IMR-90 (cell line): ENCODE data around the gene OR51B4. TPM values are rescaled to one million over a fixed set of nuclear protein-coding genes. Genes with fewer than 3 reads are reported as not detected.

ENCODE experiments used
- ATAC-seq: fragments of 200-7000 bp; cut with Tn5 transposase; 2 replicates; pipeline ENCODE4 v1.9.1; 2020; ENCODE audit warnings: low read depth, mild to moderate bottlenecking, moderate library complexity
- BruUV-seq: library from RNA; stranded (reverse); fragments of 400-500 nt; replicated peaks from 2 replicates; lab custom pipeline; 2021; lab: Mats Ljungman, UMichigan
- CTCF ChIA-PET: fragments of 300-600 bp; formaldehyde crosslinking; extraction: SDS; loops from one replicate; lab custom pipeline; 2021; ENCODE audit warnings: antibody characterized with exemption; lab: Yijun Ruan, JAX
- POLR2A ChIA-PET: fragments of 300-600 bp; sonication (Branson Sonifier 250); formaldehyde crosslinking; loops from one replicate; lab custom pipeline; 2022; ENCODE audit warnings: antibody characterized with exemption; ENCODE audit not compliant: unreplicated experiment; lab: Charles Lee
- DNase-seq: peaks from one replicate; pipeline ENCODE4 v3.0.0; 2013
- H2AFZ ChIP-seq: replicated peaks from 2 replicates; pipeline ENCODE3; 2013; ENCODE audit warnings: low read length, mild to moderate bottlenecking; ENCODE audit not compliant: poor library complexity
- H2AK5ac ChIP-seq: 2 replicates; pipeline ENCODE4 v1.6.1; 2013; ENCODE audit warnings: low read depth, low read length, inconsistent platforms
- H2AK9ac ChIP-seq: replicated peaks from 2 replicates; pipeline ENCODE3; 2013; ENCODE audit warnings: mild to moderate bottlenecking, low read depth, low read length, moderate library complexity; ENCODE audit not compliant: poor library complexity
- H2BK120ac ChIP-seq: 2 replicates; pipeline ENCODE4 v1.6.1; 2013; ENCODE audit warnings: low read depth, low read length, inconsistent platforms
- H2BK15ac ChIP-seq: 3 replicates; pipeline ENCODE4 v1.6.1; 2013; ENCODE audit warnings: low read depth, low read length, inconsistent platforms
- H2BK20ac ChIP-seq: 2 replicates; pipeline ENCODE4 v1.6.1; 2013; ENCODE audit warnings: low read depth, mild to moderate bottlenecking, inconsistent platforms, low read length, moderate library complexity
- H2BK5ac ChIP-seq: 2 replicates; pipeline ENCODE4 v1.6.1; 2013; ENCODE audit warnings: mild to moderate bottlenecking, low read depth, low read length, inconsistent platforms; ENCODE audit not compliant: poor library complexity, severe bottlenecking
- H3K14ac ChIP-seq: replicated peaks from 2 replicates; pipeline ENCODE4 v1.6.1; 2013; ENCODE audit warnings: low read depth, low read length, inconsistent platforms
- H3K18ac ChIP-seq: 2 replicates; pipeline ENCODE4 v1.6.1; 2013; ENCODE audit warnings: low read depth, low read length, control low read depth
- H3K23ac ChIP-seq: 2 replicates; pipeline ENCODE4 v1.6.1; 2013; ENCODE audit warnings: low read depth, low read length, inconsistent platforms
- H3K27ac ChIP-seq: 2 replicates; pipeline ENCODE4 v1.5.1; 2013; ENCODE audit warnings: mild to moderate bottlenecking, control low read depth, low read length; ENCODE audit not compliant: insufficient read depth
- H3K27me3 ChIP-seq: 2 replicates; pipeline ENCODE4 v1.6.1; 2013; ENCODE audit warnings: low read length; ENCODE audit not compliant: control insufficient read depth, insufficient read depth
- H3K36me3 ChIP-seq: 2 replicates; pipeline ENCODE4 v1.6.1; 2013; ENCODE audit warnings: low read length, mixed read lengths; ENCODE audit not compliant: control insufficient read depth, insufficient read depth
- H3K4ac ChIP-seq: 2 replicates; pipeline ENCODE4 v1.6.1; 2013; ENCODE audit warnings: low read depth, low read length, inconsistent platforms
- H3K4me1 ChIP-seq: 2 replicates; pipeline ENCODE4 v1.6.1; 2013; ENCODE audit warnings: low read length, mixed read lengths; ENCODE audit not compliant: control insufficient read depth, insufficient read depth
- H3K4me2 ChIP-seq: 2 replicates; pipeline ENCODE4 v1.6.1; 2013; ENCODE audit warnings: low read depth, mild to moderate bottlenecking, control low read depth, low read length, moderate library complexity
- H3K4me3 ChIP-seq: 2 replicates; pipeline ENCODE4 v1.5.1; 2013; ENCODE audit warnings: low read depth, mild to moderate bottlenecking, control low read depth, low read length, moderate library complexity; ENCODE audit not compliant: insufficient read depth
- H3K56ac ChIP-seq: 2 replicates; pipeline ENCODE4 v1.6.1; 2013; ENCODE audit warnings: low read length, inconsistent platforms; ENCODE audit not compliant: insufficient read depth; ENCODE audit errors: extremely low read depth
- H3K79me1 ChIP-seq, 2 experiments: 2 replicates each; pipeline ENCODE4 v1.6.1; 2013; ENCODE audit warnings: low read length in 2 of 2, inconsistent platforms in 1 of 2, low read depth in 1 of 2
- H3K9ac ChIP-seq: 2 replicates; pipeline ENCODE4 v1.6.1; 2013; ENCODE audit warnings: low read depth, low read length, control low read depth
- H3K9me1 ChIP-seq: 2 replicates; pipeline ENCODE4 v1.6.1; 2013; ENCODE audit warnings: low read length, inconsistent platforms; ENCODE audit not compliant: insufficient read depth
- H3K9me3 ChIP-seq: 2 replicates; pipeline ENCODE4 v1.6.1; 2013; ENCODE audit warnings: low read length; ENCODE audit not compliant: control insufficient read depth, insufficient read depth
- H4K20me1 ChIP-seq: 2 replicates; pipeline ENCODE4 v1.6.1; 2013; ENCODE audit warnings: low read length, inconsistent platforms; ENCODE audit not compliant: insufficient read depth
- H4K5ac ChIP-seq: 2 replicates; pipeline ENCODE4 v1.6.1; 2013; ENCODE audit warnings: mild to moderate bottlenecking, low read depth, low read length, control low read depth
- H4K8ac ChIP-seq, 2 experiments: 2 replicates each; pipeline ENCODE4 v1.6.1; 2013; ENCODE audit warnings: low read depth in 2 of 2, low read length in 2 of 2, control low read depth in 1 of 2, inconsistent platforms in 1 of 2
- H4K91ac ChIP-seq: 2 replicates; pipeline ENCODE4 v1.6.1; 2013; ENCODE audit warnings: low read depth, low read length, inconsistent platforms; ENCODE audit not compliant: insufficient read depth
- MXI1 ChIP-seq: IDR thresholded peaks from 2 replicates; pipeline ENCODE4 v1.6.1; 2012; ENCODE audit warnings: low read depth, mild to moderate bottlenecking, low read length, moderate library complexity, borderline replicate concordance
- SMC3 ChIP-seq: fragments of 150-350 bp; IDR thresholded peaks from 2 replicates; pipeline ENCODE4 v1.6.1; 2016; ENCODE audit warnings: low read depth, mild to moderate bottlenecking, antibody characterized with exemption, low read length, moderate library complexity
- USF2 ChIP-seq: fragments of 150-350 bp; IDR thresholded peaks from 2 replicates; pipeline ENCODE4 v1.6.1; 2017; ENCODE audit warnings: mild to moderate bottlenecking, antibody characterized with exemption, low read length, low read depth
- WGBS, 2 experiments: methylation state at CpG; one replicate each; pipeline versions ENCODE4 v1.1.5 to v1.1.7; 2013; ENCODE audit warnings: missing lambda C conversion rate in 2 of 2; ENCODE audit not compliant: insufficient read length in 1 of 2; ENCODE audit errors: extremely low coverage in 2 of 2; 5-methylcytosine and 5-hydroxymethylcytosine counted together
- dilution Hi-C: fragments of 300-500 bp; cut with HindIII; formaldehyde crosslinking; loops from one replicate; pipeline ENCODE4 v1.14.3; 2018; ENCODE audit warnings: low sequenced_read_pairs; ENCODE audit not compliant: unreplicated experiment
- in situ Hi-C: fragments of 300-500 bp; cut with MboI; formaldehyde crosslinking; loops from 3 replicates; pipeline ENCODE4 v1.14.3; 2019; ENCODE audit warnings: low sequenced_read_pairs, inconsistent platforms, mixed read lengths
- intact Hi-C: fragments of 100-400 bp; cut with micrococcal nuclease; formaldehyde crosslinking; loops from 2 replicates; pipeline ENCODE4 v1.10.0; 2022
- polyA plus RNA-seq, 3 experiments: library from polyadenylated mRNA; depleted of rRNA; stranded (reverse); fragments of >200 nt; gene quantifications; 2 replicates each; pipeline ENCODE4 v1.2.3, GENCODE V29; 2012; ENCODE audit warnings: low replicate concordance in 1 of 3
- total RNA-seq: library from RNA; depleted of rRNA; stranded (reverse); fragments of >200 nt; gene quantifications from 2 replicates; pipeline ENCODE4 v1.2.3, GENCODE V29; 2012

OR51B4 gene
- total and polyA plus RNA-seq, 2 of the 4 experiments (the other 2 are of a cell fraction), result not detected

GRCh38 chr11:5265832-5266231 is 35.9 kb downstream of the OR51B4 start:
- no peak overlapping the region for H4K8ac ChIP-seq
- dilution Hi-C loops, result no loop called here
- ATAC-seq, result no peak
- TF ChIP-seq USF2 (no peak), SMC3 (no peak), MXI1 (no peak)
- H3K14ac ChIP-seq, result no peak overlapping the region
- H3K36me3 ChIP-seq, result no peaks in the 10 kb centered on the region
- in situ Hi-C loops, result no loop called here
- intact Hi-C loops, result no loop called here
- no CpG with 5 or more reads among the region's 2 CpGs for WGBS, 2 experiments
- POLR2A ChIA-PET, result no interaction called here
- H3K4me2 ChIP-seq, result no peak overlapping the region
- H4K91ac ChIP-seq, result no peak overlapping the region
- no peaks in the 10 kb centered on the region; the same call in 1 of the 2 replicates for H3K4me1 ChIP-seq
- no peak overlapping the region for H3K56ac ChIP-seq
- no peak for DNase-seq
- H2AFZ ChIP-seq, result no peak overlapping the region
- no peaks in the 10 kb centered on the region for H3K9me1 ChIP-seq
- H2BK120ac ChIP-seq, result no peak overlapping the region
- no peaks in the 10 kb centered on the region for H3K9me3 ChIP-seq
- H3K23ac ChIP-seq, result no peak overlapping the region
- H2BK5ac ChIP-seq, result no peak overlapping the region
- no peak overlapping the region for H2BK15ac ChIP-seq
- no peak overlapping the region for H2AK5ac ChIP-seq
- no peak overlapping the region for H4K5ac ChIP-seq
- no peak overlapping the region for H3K27ac ChIP-seq
- no peak overlapping the region for H3K18ac ChIP-seq
- no TSS peak for BruUV-seq
- no peak overlapping the region for H2AK9ac ChIP-seq
- no peaks in the 10 kb centered on the region for H3K79me1 ChIP-seq
- no peak overlapping the region for H3K9ac ChIP-seq
- CTCF ChIA-PET, result no interaction called here
- no peak overlapping the region for H2BK20ac ChIP-seq
- no peaks in the 10 kb centered on the region for H4K20me1 ChIP-seq
- no peaks in the 10 kb centered on the region for H3K27me3 ChIP-seq
- no peak overlapping the region for H3K4me3 ChIP-seq
- H3K4ac ChIP-seq, result no peak overlapping the region
